ENCODE results near the gene SIVA1. TPM values are rescaled to one million over a fixed set of nuclear protein-coding genes. Genes with fewer than 3 reads are reported as not detected.

SIVA1 gene
- total RNA-seq, 1 experiment from 2014 or later, result 169 TPM

DNA sequence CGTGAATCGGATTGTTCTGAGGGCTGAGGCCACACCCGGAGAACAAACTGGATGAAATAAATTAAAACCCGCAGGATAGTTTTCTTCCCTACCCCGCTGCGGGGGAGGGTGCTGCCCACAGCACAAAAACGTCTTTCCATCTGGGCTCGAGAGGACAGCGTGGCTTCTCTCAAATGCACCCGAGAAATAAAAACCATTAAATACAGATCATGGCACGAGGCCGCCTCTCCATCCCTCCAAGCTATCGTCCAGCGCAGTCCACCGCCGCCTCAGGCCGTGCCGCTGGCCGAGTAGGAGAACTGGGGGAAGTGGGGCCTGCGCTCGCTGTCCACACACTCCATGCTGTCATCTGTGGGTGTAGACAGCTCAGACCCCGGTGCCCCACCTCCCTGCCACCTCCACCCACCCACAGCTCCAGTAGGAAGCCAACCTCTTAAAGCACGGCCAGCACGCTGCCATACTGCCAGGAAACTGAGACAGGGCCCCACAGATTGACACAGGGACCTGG is 17.2 kb downstream of the SIVA1 start:
- Histone ChIP-seq H3K36me3 (peaks cover 21% of the 10 kb centered on the region), H3K27me3 (no peaks in the 10 kb centered on the region), H3K4me3 (no peak overlapping the region), H3K9me3 (no peaks in the 10 kb centered on the region; the same call in none of the 2 replicates)
- no peak for DNase-seq

DNA sequence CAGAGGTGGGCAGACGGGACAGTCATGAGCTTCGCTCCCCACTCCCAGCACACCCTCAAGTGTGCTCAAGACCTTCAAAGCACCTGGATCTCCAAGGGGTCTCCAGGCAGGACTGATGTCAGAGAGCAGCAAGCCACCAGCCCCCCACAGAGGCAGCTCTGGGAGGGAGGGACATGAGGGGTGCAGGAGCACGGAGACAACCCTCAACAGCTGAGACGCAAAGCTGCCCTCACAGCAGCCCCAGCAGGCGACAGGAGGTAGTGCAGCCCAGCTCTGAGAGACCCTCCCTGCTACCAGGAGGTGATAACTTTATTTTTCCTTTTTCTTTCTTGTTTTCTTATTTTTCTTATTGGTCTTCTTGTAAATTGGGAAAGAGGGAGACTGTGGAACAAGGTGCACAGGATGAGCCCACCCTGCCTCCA is 17.9 kb downstream of the SIVA1 start:
- H3K9me3 ChIP-seq, result no peaks in the 10 kb centered on the region; the same call in 1 of the 2 replicates
- no peak overlapping the region for H3K4me3 ChIP-seq
- no peak for DNase-seq
- H3K27me3 ChIP-seq, result no peaks in the 10 kb centered on the region
- H3K36me3 ChIP-seq, result peaks cover 21% of the 10 kb centered on the region

DNA sequence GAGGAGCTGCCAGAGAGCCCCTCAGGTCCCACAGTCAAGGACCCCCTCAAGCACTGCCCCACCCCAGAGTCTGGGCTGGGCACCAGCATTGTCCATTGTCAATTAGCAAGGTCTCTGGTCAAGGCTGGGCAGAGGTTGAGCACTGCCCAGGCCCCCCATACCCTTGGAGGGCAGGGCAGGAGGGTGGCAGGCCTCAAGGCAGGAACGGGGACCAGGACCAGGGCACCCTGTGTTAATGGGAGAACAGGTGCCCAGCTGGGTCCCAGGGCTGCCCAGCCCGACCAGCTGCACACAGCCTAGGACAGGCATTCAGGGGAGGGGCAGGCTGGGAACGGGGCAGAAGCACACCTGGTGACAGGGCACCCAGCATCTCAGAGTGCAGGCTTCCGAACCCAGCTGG is 18.4 kb downstream of the SIVA1 start:
- H3K4me3 ChIP-seq, result no peak overlapping the region
- H3K27me3 ChIP-seq, result no peaks in the 10 kb centered on the region
- no peak for DNase-seq
- no peaks in the 10 kb centered on the region; the same call in 1 of the 2 replicates for H3K9me3 ChIP-seq
- H3K36me3 ChIP-seq, result peaks cover 21% of the 10 kb centered on the region

DNA sequence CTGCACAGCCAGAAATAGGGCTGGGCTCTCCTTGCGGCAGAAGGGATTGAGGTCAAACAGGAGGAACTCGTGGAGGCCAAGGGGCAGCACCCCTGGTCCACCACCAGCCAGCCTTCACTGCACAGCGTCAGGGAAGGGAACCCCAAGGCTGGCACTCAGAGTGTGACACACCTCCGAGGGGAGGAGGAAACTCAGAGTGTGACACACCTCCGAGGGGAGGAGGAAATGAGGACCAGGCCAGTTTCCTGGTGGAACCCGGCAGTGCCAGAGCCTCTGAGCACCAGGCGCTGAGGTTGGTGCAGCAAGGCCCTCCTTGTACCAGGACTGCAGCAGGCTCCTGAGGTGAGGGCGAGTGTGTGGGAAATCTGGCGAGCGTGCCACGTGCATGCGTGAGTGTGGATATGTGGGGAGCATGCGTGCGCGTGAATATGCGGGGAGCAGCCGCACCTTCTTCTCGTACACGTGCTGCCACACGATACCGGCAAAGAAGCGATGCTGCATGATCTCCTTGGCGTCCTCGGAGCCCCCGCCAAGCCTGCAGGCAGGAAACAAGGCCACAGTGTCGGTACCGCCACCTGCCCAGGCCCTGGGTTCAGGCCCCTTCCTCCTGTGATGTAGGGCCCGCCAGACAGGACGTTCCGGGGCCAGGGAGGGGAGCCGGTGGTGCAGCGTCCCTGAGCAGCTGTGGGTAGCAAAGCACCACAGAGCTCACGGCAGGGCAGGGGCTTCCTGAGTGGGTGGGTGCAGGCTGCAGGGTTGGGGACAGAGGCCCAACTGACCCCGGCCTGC is 19.2 kb downstream of the SIVA1 start:
- H3K27me3 ChIP-seq, result no peaks in the 10 kb centered on the region
- H3K36me3 ChIP-seq, result peaks cover 21% of the 10 kb centered on the region
- no peaks in the 10 kb centered on the region; the same call in 1 of the 2 replicates for H3K9me3 ChIP-seq
- no peak for DNase-seq
- no peak overlapping the region for H3K4me3 ChIP-seq

DNA sequence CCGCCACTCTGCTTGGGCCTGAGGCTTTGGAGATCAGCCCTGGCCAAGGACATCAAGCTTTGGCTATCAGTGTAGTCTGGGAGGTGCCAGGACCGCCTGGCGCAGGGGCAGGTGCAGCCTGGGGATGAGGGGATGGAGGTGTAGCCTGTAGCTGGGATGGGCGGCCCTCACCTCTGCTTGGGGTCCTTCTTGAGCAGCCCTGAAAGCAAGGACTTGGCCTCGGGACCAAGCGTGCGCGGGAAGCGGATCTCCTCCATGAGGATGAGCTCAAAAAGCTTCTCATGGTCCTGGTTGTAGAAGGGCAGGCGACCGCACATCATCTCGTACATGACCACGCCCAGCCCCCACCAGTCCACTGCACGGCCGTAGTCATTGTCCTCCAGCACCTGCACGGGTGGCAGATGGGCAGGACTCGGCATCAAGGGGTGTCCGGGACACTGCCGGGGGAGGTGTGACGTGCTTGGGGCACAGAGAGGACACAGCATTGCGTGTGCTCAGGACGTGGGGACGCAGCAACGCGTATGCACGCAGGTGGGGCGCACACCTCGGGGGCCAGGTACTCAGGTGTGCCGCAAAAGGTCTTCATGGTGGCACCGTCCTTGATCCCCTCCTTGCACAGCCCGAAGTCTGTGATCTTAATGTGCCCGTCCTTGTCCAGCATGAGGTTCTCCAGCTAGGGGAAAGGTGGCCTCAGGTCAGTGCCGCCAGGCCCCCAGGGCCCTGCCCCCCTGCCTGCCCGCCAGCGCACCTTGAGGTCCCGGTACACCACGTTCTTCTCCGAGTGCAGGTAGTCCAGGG is 20.0 kb downstream of the SIVA1 start:
- Histone ChIP-seq H3K27me3 (no peaks in the 10 kb centered on the region), H3K4me3 (no peak overlapping the region), H3K9me3 (no peaks in the 10 kb centered on the region; the same call in 1 of the 2 replicates), H3K36me3 (peaks cover 21% of the 10 kb centered on the region)
- no peak for DNase-seq

DNA sequence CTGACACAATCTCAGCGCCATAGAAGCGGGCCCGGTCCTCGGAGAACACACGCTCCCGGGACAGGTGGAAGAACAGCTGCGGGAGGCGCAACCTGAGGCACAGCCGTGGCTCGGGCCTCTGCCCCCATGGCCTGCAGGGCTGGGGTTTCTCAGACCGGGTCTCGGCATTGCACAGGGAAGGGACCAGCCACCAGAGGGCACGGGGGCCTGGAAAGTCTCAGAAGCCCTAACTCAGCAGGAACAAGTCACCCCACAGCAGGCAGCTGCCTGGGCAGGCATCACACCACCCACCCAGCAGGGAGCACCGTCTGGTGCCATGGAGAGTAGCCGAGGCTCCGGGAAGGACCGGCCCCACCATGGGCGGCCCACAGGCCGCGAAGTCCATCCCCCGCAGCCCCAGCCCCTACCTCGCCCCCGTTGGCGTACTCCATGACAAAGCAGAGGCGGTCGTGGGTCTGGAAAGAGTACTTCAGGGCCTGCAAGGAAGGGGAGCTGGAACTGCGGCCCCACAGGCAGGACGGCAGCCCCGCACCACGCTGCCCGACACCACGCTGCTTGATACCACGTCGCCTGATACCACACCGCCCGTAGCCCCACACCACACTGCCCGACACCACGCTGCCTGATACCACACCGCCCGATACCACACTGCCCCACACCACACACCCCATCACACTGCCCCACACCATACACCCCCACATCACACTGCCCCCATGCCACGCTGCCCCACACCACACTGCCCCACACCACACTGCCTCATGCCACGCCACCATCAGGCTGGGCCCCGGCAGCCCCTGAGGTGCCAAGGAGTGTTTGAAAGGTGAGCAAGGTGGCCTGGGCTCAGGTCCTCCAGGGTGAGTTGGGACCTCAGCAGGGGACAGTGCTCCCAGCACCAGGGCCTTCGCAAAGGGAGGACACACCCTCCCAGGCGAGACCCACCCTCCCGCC is 20.8 kb downstream of the SIVA1 start:
- no peak overlapping the region for H3K4me3 ChIP-seq
- H3K27me3 ChIP-seq, result no peaks in the 10 kb centered on the region
- peaks cover 21% of the 10 kb centered on the region for H3K36me3 ChIP-seq
- no peak for DNase-seq
- H3K9me3 ChIP-seq, result no peaks in the 10 kb centered on the region; the same call in 1 of the 2 replicates

DNA sequence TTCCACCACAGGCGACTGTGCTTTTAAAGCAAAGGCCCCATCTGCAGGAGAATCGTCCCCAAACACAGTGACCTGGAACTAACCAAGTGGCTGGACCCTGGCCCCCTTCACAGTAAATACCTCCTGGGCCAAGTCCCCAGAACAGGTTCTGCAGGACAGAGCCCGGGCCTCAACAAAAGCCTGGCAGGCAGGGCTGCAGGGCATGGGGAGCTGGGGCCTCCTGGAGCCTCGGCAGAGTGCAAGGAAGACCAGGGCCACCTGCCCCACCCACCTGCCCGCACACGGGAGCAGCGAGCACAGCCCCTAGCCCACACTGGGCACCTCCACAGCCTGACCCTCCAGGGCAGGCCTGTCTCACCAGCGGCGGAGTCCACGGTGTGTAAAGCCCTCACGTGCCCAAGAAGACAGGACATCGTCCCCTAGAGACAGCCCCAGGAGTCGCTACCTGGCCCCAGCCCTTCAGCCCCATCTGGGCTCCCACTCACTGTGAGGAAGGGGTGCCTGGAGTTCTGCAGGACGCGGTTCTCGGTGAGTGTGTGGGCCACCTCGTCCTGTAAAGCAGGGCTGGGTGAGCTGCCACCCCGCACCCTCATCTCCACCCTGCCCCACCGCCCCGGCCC is 21.6 kb downstream of the SIVA1 start:
- Histone ChIP-seq H3K4me3 (no peak overlapping the region), H3K36me3 (peaks cover 21% of the 10 kb centered on the region)
- no peak for DNase-seq

DNA sequence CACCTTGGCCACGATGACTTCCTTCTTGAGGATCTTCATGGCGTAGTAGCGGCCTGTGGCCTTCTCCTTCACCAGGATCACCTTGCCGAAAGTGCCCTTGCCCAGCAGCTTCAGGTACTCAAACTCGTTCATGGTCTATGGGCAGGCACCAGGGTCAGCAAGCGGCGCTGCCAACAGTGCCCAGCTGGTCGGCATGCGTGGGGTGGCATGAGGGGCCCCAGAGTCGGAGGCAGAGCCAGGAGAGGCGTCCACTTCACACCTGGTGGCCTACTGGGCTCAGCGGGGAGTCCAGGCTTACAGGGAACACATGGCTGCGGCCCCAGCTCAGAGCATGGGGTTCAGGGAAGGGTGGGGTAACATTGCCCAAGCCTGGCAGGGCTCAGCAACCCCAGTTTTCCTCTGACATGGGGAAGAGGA is 22.1 kb downstream of the SIVA1 start:
- no peak for DNase-seq
- Histone ChIP-seq H3K9me3 (no peaks in the 10 kb centered on the region; the same call in 1 of the 2 replicates), H3K36me3 (peaks cover 21% of the 10 kb centered on the region), H3K4me3 (no peak overlapping the region), H3K27me3 (no peaks in the 10 kb centered on the region)

More for the DNA sequence above, 21.6 kb downstream of the SIVA1 start:
- Histone ChIP-seq H3K27me3 (no peaks in the 10 kb centered on the region), H3K9me3 (no peaks in the 10 kb centered on the region; the same call in 1 of the 2 replicates)

DNA sequence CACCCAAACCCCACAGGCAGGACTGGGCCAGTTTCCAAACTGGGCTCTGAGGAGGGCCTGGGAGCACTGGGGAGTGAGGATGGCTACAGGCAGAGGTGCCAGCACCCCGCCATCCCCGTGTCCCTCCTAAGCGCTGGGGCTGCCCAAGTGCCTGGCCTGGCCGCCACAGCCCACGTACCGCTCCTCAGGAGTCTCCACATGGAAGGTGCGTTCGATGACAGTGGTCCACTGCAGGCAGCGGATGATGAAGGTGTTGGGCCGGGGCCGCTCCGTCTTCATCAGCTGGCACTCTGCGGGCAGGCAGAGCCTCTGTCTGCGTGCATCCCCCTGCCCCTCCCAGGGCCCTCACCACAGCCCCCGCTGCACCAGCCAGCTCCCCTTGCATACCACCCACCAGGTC is 23.5 kb downstream of the SIVA1 start:
- Histone ChIP-seq H3K4me3 (no peak overlapping the region), H3K27me3 (no peaks in the 10 kb centered on the region), H3K36me3 (peaks cover 13% of the 10 kb centered on the region), H3K9me3 (no peaks in the 10 kb centered on the region)
- no peak for DNase-seq

DNA sequence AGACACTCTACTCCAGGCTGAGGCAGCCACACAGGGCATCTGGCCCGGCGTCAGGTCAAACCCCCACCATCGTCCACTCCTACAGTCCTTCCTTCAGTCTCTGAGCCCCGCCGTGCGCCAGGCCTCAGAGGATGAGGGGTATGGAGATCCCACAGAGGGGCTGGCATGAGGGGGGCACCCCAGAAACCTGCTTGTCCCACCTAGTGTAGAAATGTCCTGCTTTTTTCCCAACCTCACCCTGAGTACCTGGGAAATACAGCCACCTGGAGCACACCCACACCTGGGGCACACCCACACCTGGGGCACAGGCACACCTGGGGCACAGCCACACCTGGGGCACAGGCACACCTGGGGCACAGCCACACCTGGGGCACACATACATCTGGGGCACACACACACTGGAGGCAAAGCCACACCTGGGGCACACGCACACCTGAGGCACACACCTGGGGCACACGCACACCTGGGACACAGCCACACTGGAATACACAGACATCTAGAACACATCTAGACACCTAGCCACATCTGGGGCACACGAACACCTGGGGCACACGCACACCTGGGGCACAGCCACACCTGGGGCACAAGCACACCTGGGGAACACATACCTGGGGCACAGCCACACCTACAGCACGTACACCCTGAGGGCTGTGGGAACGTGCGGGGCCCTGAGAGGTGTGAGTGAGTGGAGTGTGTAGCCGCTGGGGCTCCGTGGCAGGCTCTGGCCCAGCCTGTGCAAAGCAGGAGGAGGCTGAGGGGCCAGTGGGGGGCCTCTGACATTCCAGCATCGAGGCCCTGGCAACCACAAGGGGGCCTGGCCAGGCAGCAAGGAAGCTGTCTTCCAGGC is 24.2 kb downstream of the SIVA1 start:
- peaks cover 8% of the 10 kb centered on the region for H3K36me3 ChIP-seq
- H3K4me3 ChIP-seq, result no peak overlapping the region
- DNase-seq, result no peak
- H3K27me3 ChIP-seq, result no peaks in the 10 kb centered on the region
- H3K9me3 ChIP-seq, result no peaks in the 10 kb centered on the region

DNA sequence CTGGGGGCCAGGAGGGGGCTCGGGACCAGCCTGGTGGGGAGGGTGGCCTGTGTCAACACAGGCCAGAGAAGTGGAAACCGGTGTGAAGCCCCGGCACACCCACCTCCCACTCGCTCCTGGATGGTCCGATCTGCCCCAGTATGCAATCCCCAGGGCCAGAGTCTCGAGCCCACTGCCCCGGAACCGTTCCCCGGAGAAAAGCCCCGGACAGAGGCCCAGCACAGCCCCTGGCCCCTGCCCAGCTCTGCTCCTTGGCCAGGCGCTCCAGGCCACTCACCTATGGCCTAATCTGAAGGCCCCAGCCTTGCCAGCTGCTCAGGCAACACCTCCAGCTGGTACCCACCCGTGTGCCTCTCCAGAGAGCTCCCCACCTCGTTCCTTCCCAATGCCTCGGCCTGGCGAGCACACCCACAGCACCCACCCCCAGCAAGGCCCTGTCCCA is 24.9 kb downstream of the SIVA1 start:
- DNase-seq, result no peak
- H3K36me3 ChIP-seq, result peaks cover 4% of the 10 kb centered on the region
- no peak overlapping the region for H3K4me3 ChIP-seq
- no peaks in the 10 kb centered on the region for H3K27me3 ChIP-seq
- no peaks in the 10 kb centered on the region for H3K9me3 ChIP-seq

DNA sequence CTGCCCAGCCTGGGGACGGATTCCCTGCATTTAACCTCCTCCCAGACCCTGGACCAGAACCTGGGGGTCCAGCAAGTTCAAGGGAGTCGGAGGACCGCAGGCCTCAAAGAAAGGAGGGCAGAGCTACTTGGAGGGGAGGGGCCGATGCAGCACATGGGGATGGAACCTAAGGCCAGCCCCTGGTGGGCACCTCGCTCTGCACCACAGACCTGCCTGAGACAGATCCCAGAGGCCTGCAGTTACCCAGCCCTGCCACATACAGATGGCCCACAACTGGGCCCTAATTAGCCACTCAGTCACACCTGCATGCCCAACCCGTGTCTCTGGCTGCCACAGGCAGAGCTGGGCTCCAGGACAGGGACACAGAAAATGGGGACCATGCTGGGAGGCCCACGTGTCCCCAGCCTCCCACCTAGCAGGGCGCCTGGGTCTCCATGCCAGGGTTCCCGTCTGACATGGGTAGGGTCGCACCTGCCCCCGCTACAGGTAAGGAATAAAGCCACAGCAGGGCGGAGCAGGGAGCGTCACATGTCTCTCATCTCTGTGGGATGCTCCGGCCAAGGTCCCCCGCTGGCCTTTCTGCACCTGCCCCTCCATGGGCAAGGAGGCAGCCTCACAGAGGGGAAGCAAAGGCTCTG is 25.9 kb downstream of the SIVA1 start:
- Histone ChIP-seq H3K4me3 (no peak overlapping the region), H3K9me3 (no peaks in the 10 kb centered on the region), H3K36me3 (no peaks in the 10 kb centered on the region; the same call in none of the 2 replicates), H3K27me3 (no peaks in the 10 kb centered on the region)
- DNase-seq, result no peak

DNA sequence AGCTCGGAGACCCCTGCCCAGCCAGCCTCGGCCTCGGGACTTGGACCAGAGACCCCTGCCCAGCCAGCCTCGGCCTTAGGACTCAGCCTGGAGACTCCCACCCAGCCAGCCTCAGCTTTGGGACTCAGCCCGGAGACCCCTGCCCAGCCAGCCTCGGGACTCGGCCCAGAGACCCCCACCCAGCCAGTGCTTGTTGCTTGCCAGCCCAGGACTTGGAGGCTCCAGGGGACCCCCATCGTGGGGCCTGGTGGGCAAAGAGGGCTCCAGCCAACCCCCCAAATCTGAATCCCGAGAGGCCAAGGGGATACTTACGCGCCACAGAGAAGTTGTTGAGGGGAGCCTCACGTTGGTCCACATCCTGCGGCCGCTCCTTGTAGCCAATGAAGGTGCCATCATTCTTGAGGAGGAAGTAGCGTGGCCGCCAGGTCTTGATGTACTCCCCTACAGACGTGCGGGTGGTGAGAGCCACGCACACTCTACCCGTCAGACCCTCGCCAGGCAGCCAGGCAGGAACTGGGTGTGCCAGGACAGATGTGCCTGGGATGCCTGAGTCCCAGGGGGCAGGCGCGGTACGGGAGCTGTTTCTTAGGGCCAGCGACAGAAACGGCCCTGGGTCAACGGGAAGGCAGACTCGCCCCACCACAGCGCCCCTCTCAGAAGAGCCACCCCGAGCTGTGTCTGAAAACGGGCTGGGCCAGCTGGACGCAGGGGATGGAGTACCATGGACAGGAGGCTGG is 27.0 kb downstream of the SIVA1 start:
- Histone ChIP-seq H3K9me3 (no peaks in the 10 kb centered on the region), H3K36me3 (no peaks in the 10 kb centered on the region; the same call in none of the 2 replicates), H3K4me3 (no peak overlapping the region), H3K27me3 (no peaks in the 10 kb centered on the region)
- no peak for DNase-seq

DNA sequence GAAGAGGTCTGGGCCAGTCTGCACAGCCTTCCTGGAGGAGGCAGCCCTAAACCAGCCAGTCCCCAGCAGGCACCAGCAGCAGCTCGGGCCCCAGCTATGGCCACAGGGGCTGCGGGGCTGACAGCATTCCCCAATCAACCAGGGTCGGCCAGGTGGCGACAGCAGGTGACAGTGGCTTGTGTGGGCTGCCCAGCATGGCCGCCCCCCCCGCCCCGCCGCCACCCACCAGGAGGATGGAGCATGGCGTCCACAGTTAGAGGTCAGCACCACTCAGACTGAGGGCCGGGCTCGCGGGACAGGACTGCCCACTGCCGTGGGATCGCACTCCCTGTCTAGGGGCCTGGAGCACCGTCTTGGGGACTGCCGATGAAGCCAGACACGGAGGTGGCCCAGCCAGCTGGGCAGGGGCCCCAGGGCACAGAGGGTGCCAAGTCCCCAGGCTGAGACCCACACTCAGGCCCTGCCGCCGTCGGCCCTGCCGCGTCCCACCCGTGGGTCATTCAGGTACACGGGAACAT is 27.6 kb downstream of the SIVA1 start:
- no peak for DNase-seq
- H3K27me3 ChIP-seq, result no peaks in the 10 kb centered on the region
- H3K9me3 ChIP-seq, result no peaks in the 10 kb centered on the region
- H3K4me3 ChIP-seq, result no peak overlapping the region
- H3K36me3 ChIP-seq, result no peaks in the 10 kb centered on the region; the same call in 1 of the 2 replicates

Data from MG63 (cell line).